ENCODE data around the gene KCTD8.

The KCTD8 gene

DNA sequence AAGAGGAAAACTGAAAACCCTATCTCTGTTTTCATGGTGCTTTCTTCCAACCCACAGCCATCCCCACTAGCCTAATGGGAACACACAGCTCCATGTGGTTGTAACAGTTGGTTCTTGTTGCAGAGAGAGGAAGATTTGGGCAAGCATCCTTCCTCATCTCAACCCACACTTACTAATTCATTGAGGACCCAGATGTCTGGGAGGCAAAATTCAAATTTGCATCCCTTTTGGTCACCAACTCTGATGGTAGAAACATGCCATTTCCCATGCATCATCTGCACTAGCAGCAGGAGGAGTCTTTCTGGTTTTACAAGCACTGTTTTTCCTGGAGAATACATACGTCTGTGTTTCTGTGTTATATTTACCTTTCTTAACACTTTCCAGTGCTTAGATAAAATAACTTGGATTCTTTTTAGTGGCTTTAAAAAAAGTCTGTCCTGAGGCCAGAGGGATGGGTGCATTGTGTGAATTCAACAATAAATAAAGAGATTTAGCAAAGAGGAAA, 301.0 kb downstream of the KCTD8 start:
- TF ChIP-seq ZNF157 (tag by site-specific recombination; IDR thresholded peaks at IDR 0.05) (no peak), SALL2 (tag by site-specific recombination; IDR thresholded peaks at IDR 0.05; ENCODE audit: borderline replicate concordance) (no peak), MEIS1 (CRISPR knock-in tag; IDR thresholded peaks at IDR 0.05; ENCODE audit: borderline replicate concordance) (no peak), ZNF600 (tag by site-specific recombination; IDR thresholded peaks at IDR 0.05) (no peak), ZNF555 (tag by site-specific recombination; conservative IDR thresholded peaks at IDR 0.05) (no peak), ZNF670 (tag by site-specific recombination; IDR thresholded peaks at IDR 0.05; ENCODE audit: low read depth) (no peak), ZSCAN30 (tag by site-specific recombination; IDR thresholded peaks at IDR 0.05) (no peak), ZNF785 (tag by site-specific recombination; IDR thresholded peaks at IDR 0.05) (no peak), SP2 (tag by site-specific recombination; IDR thresholded peaks at IDR 0.05) (no peak), ZNF549 (tag by site-specific recombination; IDR thresholded peaks at IDR 0.05) (no peak), ZNF792 (tag by site-specific recombination; IDR thresholded peaks at IDR 0.05) (no peak)
- TF ChIP-seq, protein P1, sequence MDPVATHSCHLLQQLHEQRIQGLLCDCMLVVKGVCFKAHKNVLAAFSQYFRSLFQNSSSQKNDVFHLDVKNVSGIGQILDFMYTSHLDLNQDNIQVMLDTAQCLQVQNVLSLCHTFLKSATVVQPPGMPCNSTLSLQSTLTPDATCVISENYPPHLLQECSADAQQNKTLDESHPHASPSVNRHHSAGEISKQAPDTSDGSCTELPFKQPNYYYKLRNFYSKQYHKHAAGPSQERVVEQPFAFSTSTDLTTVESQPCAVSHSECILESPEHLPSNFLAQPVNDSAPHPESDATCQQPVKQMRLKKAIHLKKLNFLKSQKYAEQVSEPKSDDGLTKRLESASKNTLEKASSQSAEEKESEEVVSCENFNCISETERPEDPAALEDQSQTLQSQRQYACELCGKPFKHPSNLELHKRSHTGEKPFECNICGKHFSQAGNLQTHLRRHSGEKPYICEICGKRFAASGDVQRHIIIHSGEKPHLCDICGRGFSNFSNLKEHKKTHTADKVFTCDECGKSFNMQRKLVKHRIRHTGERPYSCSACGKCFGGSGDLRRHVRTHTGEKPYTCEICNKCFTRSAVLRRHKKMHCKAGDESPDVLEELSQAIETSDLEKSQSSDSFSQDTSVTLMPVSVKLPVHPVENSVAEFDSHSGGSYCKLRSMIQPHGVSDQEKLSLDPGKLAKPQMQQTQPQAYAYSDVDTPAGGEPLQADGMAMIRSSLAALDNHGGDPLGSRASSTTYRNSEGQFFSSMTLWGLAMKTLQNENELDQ (tag by site-specific recombination; IDR thresholded peaks at IDR 0.05; ENCODE audit: low read depth): no peak
- Histone ChIP-seq H3K9me3 (ENCODE audit: control insufficient read depth, insufficient read depth, low read depth, low read length) (no peaks in the 10 kb centered on the region), H3K36me3 (ENCODE audit: control insufficient read depth in 2 of 2, insufficient read depth in 1 of 2, low read length in 2 of 2) (no peaks in the 10 kb centered on the region), H3K27ac (ENCODE audit: extremely low read depth, low read depth, low read length) (no peak overlapping the region), H3K4me3 (ENCODE audit: low read depth, low read length) (no peak overlapping the region), H3K4me1 (ENCODE audit: control insufficient read depth, insufficient read depth, low read length) (no peaks in the 10 kb centered on the region)
- POLR2A ChIA-PET: no interaction called here
- CTCF ChIA-PET: no interaction called here

DNA sequence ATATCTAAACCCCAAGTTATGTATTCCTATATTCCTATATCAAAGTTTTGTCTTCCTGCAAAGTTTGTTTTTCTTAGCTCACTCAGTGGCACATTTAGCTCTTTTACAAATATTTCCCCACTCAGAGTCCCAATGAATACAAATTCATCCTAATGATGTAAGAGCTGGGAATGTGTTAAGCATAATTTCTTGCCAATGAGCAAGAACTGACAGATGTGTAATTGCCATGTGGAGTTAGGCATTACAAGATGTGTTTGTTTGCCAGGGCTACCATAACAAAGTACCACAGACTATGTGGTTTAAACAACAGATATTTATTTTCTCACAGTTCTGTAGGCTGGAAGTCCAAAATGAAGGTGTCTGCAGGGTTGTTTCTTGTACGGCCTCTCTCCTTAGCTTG, 302.1 kb downstream of the KCTD8 start:
- CTCF ChIA-PET: no interaction called here
- H3K9me3 ChIP-seq (ENCODE audit: control insufficient read depth, insufficient read depth, low read depth, low read length): no peaks in the 10 kb centered on the region
- H3K4me1 ChIP-seq (ENCODE audit: control insufficient read depth, insufficient read depth, low read length): no peaks in the 10 kb centered on the region
- POLR2A ChIA-PET: no interaction called here
- H3K27ac ChIP-seq (ENCODE audit: extremely low read depth, low read depth, low read length): no peak overlapping the region
- H3K36me3 ChIP-seq (ENCODE audit: control insufficient read depth in 2 of 2, insufficient read depth in 1 of 2, low read length in 2 of 2): no peaks in the 10 kb centered on the region
- TF ChIP-seq, protein P2, sequence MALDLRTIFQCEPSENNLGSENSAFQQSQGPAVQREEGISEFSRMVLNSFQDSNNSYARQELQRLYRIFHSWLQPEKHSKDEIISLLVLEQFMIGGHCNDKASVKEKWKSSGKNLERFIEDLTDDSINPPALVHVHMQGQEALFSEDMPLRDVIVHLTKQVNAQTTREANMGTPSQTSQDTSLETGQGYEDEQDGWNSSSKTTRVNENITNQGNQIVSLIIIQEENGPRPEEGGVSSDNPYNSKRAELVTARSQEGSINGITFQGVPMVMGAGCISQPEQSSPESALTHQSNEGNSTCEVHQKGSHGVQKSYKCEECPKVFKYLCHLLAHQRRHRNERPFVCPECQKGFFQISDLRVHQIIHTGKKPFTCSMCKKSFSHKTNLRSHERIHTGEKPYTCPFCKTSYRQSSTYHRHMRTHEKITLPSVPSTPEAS (tag by site-specific recombination; IDR thresholded peaks at IDR 0.05): no peak
- TF ChIP-seq ZBTB21 (tag by site-specific recombination; IDR thresholded peaks at IDR 0.05) (no peak), ZNF548 (tag by site-specific recombination; IDR thresholded peaks at IDR 0.05) (no peak), KLF1 (tag by site-specific recombination; IDR thresholded peaks at IDR 0.05) (no peak)
- no peak overlapping the region for H3K4me3 ChIP-seq (ENCODE audit: low read depth, low read length)

DNA sequence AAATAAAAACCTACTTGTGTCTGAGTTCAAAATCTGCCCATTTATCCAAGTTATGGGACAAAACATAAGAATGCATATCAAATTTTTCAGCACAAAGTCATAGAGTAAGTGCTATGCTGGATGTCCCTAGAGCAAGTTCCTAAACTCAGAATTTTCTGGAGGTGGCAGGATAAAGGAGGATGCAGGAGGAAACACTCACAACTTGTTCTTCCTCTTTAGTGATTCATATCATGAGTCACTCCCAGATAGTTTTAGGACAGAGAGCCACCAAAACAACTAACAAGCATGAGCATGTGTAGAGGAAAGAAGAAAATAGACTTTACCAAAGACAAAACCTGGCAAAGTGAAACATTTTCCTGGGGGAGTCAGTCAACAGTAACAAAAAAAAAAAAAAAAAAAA, 302.7 kb downstream of the KCTD8 start:
- ChIA-PET CTCF (no interaction called here), POLR2A (no interaction called here)
- TF ChIP-seq ZNF776 (tag by site-specific recombination; IDR thresholded peaks at IDR 0.05; ENCODE audit: borderline replicate concordance): no peak
- TF ChIP-seq, protein P3, sequence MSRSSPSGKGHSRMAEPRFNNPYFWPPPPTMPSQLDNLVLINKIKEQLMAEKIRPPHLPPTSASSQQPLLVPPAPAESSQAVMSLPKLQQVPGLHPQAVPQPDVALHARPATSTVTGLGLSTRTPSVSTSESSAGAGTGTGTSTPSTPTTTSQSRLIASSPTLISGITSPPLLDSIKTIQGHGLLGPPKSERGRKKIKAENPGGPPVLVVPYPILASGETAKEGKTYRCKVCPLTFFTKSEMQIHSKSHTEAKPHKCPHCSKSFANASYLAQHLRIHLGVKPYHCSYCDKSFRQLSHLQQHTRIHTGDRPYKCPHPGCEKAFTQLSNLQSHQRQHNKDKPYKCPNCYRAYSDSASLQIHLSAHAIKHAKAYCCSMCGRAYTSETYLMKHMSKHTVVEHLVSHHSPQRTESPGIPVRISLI (tag by site-specific recombination; IDR thresholded peaks at IDR 0.05): no peak
- TF ChIP-seq SCRT1 (tag by site-specific recombination; IDR thresholded peaks at IDR 0.05; ENCODE audit: borderline replicate concordance): no peak
- no peaks in the 10 kb centered on the region for H3K9me3 ChIP-seq (ENCODE audit: control insufficient read depth, insufficient read depth, low read depth, low read length)
- no peaks in the 10 kb centered on the region for H3K36me3 ChIP-seq (ENCODE audit: control insufficient read depth in 2 of 2, insufficient read depth in 1 of 2, low read length in 2 of 2)
- no peaks in the 10 kb centered on the region for H3K4me1 ChIP-seq (ENCODE audit: control insufficient read depth, insufficient read depth, low read length)
- H3K27ac ChIP-seq (ENCODE audit: extremely low read depth, low read depth, low read length): no peak overlapping the region
- H3K4me3 ChIP-seq (ENCODE audit: low read depth, low read length): no peak overlapping the region

Data from HEK293 (cell line).